B cell (primary cell): ENCODE results near the gene FAM107B. TPM values are rescaled to one million over a fixed set of nuclear protein-coding genes. Genes with fewer than 3 reads are reported as not detected.

Source experiments
- ATAC-seq: fragments of 200-7000 bp; cut with Tn5 transposase; one replicate; pipeline ENCODE4 v1.10.0; 2021; ENCODE audit warnings: low read depth, mild to moderate bottlenecking, moderate number of reproducible peaks, moderate library complexity
- CTCF ChIA-PET: fragments of 350-600 bp; sonication (Branson Sonifier 250); formaldehyde crosslinking; loops from one replicate; lab custom pipeline; 2021; ENCODE audit warnings: antibody characterized with exemption, inconsistent platforms; lab: Charles Lee
- POLR2A ChIA-PET: fragments of 350-600 bp; sonication (Branson Sonifier 250); formaldehyde crosslinking; loops from one replicate; lab custom pipeline; 2021; ENCODE audit warnings: antibody characterized with exemption; lab: Charles Lee
- DNase-seq: peaks from one replicate; pipeline ENCODE4 v3.0.0; 2013
- H2AFZ ChIP-seq: 2 replicates; pipeline ENCODE4 v1.6.1; 2012; ENCODE audit warnings: mild to moderate bottlenecking, low read depth, low read length; ENCODE audit not compliant: insufficient read depth, poor library complexity, severe bottlenecking
- H3K27ac ChIP-seq, 2 donors: 1 replicate in 1 of 2; 2 replicates in 1 of 2; pipeline ENCODE4 v1.5.1; 2012 to 2013; ENCODE audit warnings: low read length in 2 of 2, mild to moderate bottlenecking in 2 of 2, moderate library complexity in 1 of 2
- H3K27me3 ChIP-seq, 4 experiments: fragments of 200-600 bp in 1 of 4; sonication (generic) in 1 of 4; replicated peaks in 1 of 4; 1 replicate in 2 of 4; 2 replicates in 2 of 4; pipeline versions ENCODE4 v1.6.1 to v1.7.0; 2013 to 2016; ENCODE audit warnings: low read length in 3 of 4, mild to moderate bottlenecking in 2 of 4, mixed read lengths in 1 of 4, moderate library complexity in 1 of 4; ENCODE audit not compliant: insufficient read depth in 4 of 4, control insufficient read depth in 3 of 4; ENCODE audit errors: control extremely low read depth in 1 of 4
- H3K36me3 ChIP-seq, 2 experiments: replicated peaks in 1 of 2; 1 replicate in 1 of 2; 2 replicates in 1 of 2; pipeline versions ENCODE4 v1.6.1 to v1.7.1; 2013; ENCODE audit warnings: low read length in 1 of 2; ENCODE audit not compliant: insufficient read depth in 2 of 2, control insufficient read depth in 1 of 2; ENCODE audit errors: control extremely low read depth in 1 of 2, extremely low read depth in 1 of 2
- H3K4me1 ChIP-seq, 2 donors: fragments of 200-600 bp in 1 of 2; sonication (generic) in 1 of 2; 1 replicate in 1 of 2; 2 replicates in 1 of 2; pipeline versions ENCODE4 v1.5.1 to v1.6.1; 2013 to 2017; ENCODE audit warnings: low read length in 2 of 2; ENCODE audit not compliant: control insufficient read depth in 2 of 2, insufficient read depth in 2 of 2
- H3K4me2 ChIP-seq: replicated peaks from 2 replicates; pipeline ENCODE3; 2012; ENCODE audit warnings: mild to moderate bottlenecking, low read depth, low read length; ENCODE audit not compliant: poor library complexity, severe bottlenecking
- H3K4me3 ChIP-seq, 5 experiments: fragments of 200-600 bp in 1 of 5; sonication (generic) in 1 of 5; 1 replicate in 3 of 5; 2 replicates in 2 of 5; pipeline versions ENCODE4 v1.5.1 to v1.7.0; 2011 to 2016; ENCODE audit warnings: low read length in 4 of 5, mild to moderate bottlenecking in 4 of 5, low read depth in 2 of 5, control low read depth in 1 of 5, moderate library complexity in 1 of 5; ENCODE audit not compliant: insufficient read depth in 1 of 5; ENCODE audit errors: control extremely low read depth in 1 of 5, extremely low read depth in 1 of 5
- H3K79me2 ChIP-seq: fragments of 200-600 bp; sonication (generic); one replicate; pipeline ENCODE4 v1.6.0; 2016; ENCODE audit warnings: low read length; ENCODE audit not compliant: control insufficient read depth, insufficient read depth
- H3K9ac ChIP-seq: fragments of 200-600 bp; sonication (generic); 2 replicates; pipeline ENCODE4 v1.6.1; 2017; ENCODE audit warnings: mild to moderate bottlenecking, low read length, moderate library complexity
- H3K9me3 ChIP-seq, 3 donors: one replicate each; pipeline versions ENCODE4 v1.6.1 to v1.7.1; 2013; ENCODE audit warnings: low read length in 2 of 3; ENCODE audit not compliant: control insufficient read depth in 2 of 3, insufficient read depth in 1 of 3; ENCODE audit errors: control extremely low read depth in 1 of 3
- H4K20me1 ChIP-seq: 2 replicates; pipeline ENCODE4 v1.6.0; 2012; ENCODE audit warnings: mild to moderate bottlenecking, low read length; ENCODE audit not compliant: insufficient read depth, control insufficient read depth, poor library complexity, severe bottlenecking
- H3K27ac Mint-ChIP-seq: one replicate; pipeline ENCODE4 v1.8.0; 2021; ENCODE audit warnings: mixed read lengths
- H3K27me3 Mint-ChIP-seq: one replicate; pipeline ENCODE4 v1.8.0; 2021; ENCODE audit warnings: mixed read lengths
- H3K4me1 Mint-ChIP-seq: one replicate; pipeline ENCODE4 v1.8.0; 2021; ENCODE audit warnings: mixed read lengths
- H3K4me3 Mint-ChIP-seq: one replicate; pipeline ENCODE4 v1.8.0; 2021; ENCODE audit warnings: mixed read lengths
- H3K9me3 Mint-ChIP-seq: one replicate; pipeline ENCODE4 v1.8.0; 2022; ENCODE audit warnings: mixed read lengths; ENCODE audit not compliant: insufficient read depth
- CTCF ChIP-seq: fragments of 200-600 bp; IDR thresholded peaks from one replicate; pipeline ENCODE4 v1.8.0; 2022; ENCODE audit warnings: antibody characterized with exemption, mild to moderate bottlenecking
- EZH2 ChIP-seq: IDR thresholded peaks from 2 replicates; pipeline ENCODE4 v1.6.1; 2012; ENCODE audit warnings: borderline replicate concordance, low read depth, mild to moderate bottlenecking, moderate library complexity, low read length; ENCODE audit not compliant: insufficient read depth, poor library complexity, severe bottlenecking
- WGBS: methylation state at CpG from one replicate; pipeline ENCODE4 v1.1.5; 2013; ENCODE audit warnings: missing lambda C conversion rate; ENCODE audit not compliant: insufficient coverage; 5-methylcytosine and 5-hydroxymethylcytosine counted together
- intact Hi-C: fragments of 100-400 bp; cut with micrococcal nuclease; formaldehyde crosslinking; loops from one replicate; pipeline ENCODE4 v1.10.0; 2022
- polyA plus RNA-seq: library from polyadenylated mRNA; depleted of rRNA; stranded (reverse); fragments of >200 nt; gene quantifications from 2 replicates; pipeline ENCODE4 v1.2.3, GENCODE V29; 2012
- total RNA-seq, 2 donors: library from RNA; stranded (reverse); fragments of 120-200 nt in 1 of 2; gene quantifications; 1 replicate in 1 of 2; 2 replicates in 1 of 2; pipeline versions ENCODE4 v1.2.3 to v1.2.4, GENCODE V29; 2013 to 2022

FAM107B gene
- total and polyA plus RNA-seq, 2 donors (not counting 1 experiment from before 2014, with no cell fraction given) = 31.9 to 318 TPM

- no peak for ATAC-seq
- Histone ChIP-seq H3K79me2 (peaks cover 97% of the 10 kb centered on the region), H3K9ac (no peak overlapping the region), H4K20me1 (peaks cover 74% of the 10 kb centered on the region), H3K4me2 (peak overlapping the region; percentile 18), H3K4me3 (no peak overlapping the region), H3K27me3 (no peaks in the 10 kb centered on the region), H3K4me1 (peaks cover 37 to 49% of the 10 kb centered on the region in 2 donors), H3K9me3 (no peaks in the 10 kb centered on the region), H3K36me3 (peaks cover 4 to 63% of the 10 kb centered on the region in 2 experiments), H3K27ac (peak overlapping the region in 1 of 2 donors; percentile 58), H2AFZ (no peak overlapping the region)
- Mint-ChIP-seq H3K27me3 (no peaks in the 10 kb centered on the region), H3K9me3 (no peaks in the 10 kb centered on the region), H3K4me3 (peak overlapping the region; percentile 21), H3K27ac (peak overlapping the region; percentile 12), H3K4me1 (peaks cover 79% of the 10 kb centered on the region)
- TF ChIP-seq EZH2 = no peak
- TF ChIP-seq CTCF = no peak
- WGBS = 91% methylated on average over 8 of the region's 11 CpGs
- intact Hi-C loops = loop anchor here (1.0 kb wide), 1 partner anchor 13 kb away; no protein-coding TSS in a partner anchor
- ChIA-PET POLR2A (no interaction called here), CTCF (interaction anchor here (0.7 to 3.5 kb wide), 6 partner anchors 10 to 224 kb away, joined by 3 to 22 read pairs (median 6); no protein-coding TSS in a partner anchor)
- no peak for DNase-seq
Measured at GRCh38 chr10:14598809-14599764, 175.6 kb downstream of the FAM107B start.
